NCI-H510A treated with DMSO at 0.1 percent for 48 hours (cell line): ENCODE results near the gene ZSWIM6.
A peak's percentile ranks its signal among the peaks of the same experiment; 100 is the strongest.

ENCODE experiments used
- DNase-seq: peaks from one replicate; lab custom pipeline; 2025; lab: John Stamatoyannopoulos, UW

Gene ZSWIM6

GRCh38 chr5:61331407-61332357 lies at the start of gene ZSWIM6:
TSS of gene ZSWIM6 (plus strand) at chr5:61332258. CDS start at chr5:61332273, 15 bp downstream.
- peak; percentile 90 for DNase-seq

- DNase-seq: no peak
Observed at GRCh38 chr5:61283471-61283870, 48.6 kb upstream of the ZSWIM6 start.

GRCh38 chr5:61285531-61285930 lies 46.5 kb upstream of the ZSWIM6 start:
- no peak for DNase-seq

- DNase-seq: no peak
Observed at GRCh38 chr5:61286446-61287132, 45.5 kb upstream of the ZSWIM6 start.

- no peak for DNase-seq
Observed at GRCh38 chr5:61287474-61287873, 44.6 kb upstream of the ZSWIM6 start.

GRCh38 chr5:61289241-61289640 lies 42.8 kb upstream of the ZSWIM6 start:
- DNase-seq: no peak

- DNase-seq: no peak
Observed at GRCh38 chr5:61289669-61290306, 42.3 kb upstream of the ZSWIM6 start.

GRCh38 chr5:61290791-61291210 lies 41.3 kb upstream of the ZSWIM6 start:
- DNase-seq: no peak

GRCh38 chr5:61292062-61292657 lies 39.9 kb upstream of the ZSWIM6 start:
- no peak for DNase-seq

GRCh38 chr5:61293071-61293470 lies 39.0 kb upstream of the ZSWIM6 start:
- no peak for DNase-seq

GRCh38 chr5:61293873-61294272 lies 38.2 kb upstream of the ZSWIM6 start:
- DNase-seq: no peak

- DNase-seq: no peak
Observed at GRCh38 chr5:61295365-61295764, 36.7 kb upstream of the ZSWIM6 start.

- no peak for DNase-seq
Observed at GRCh38 chr5:61298066-61298465, 34.0 kb upstream of the ZSWIM6 start.

- no peak for DNase-seq
Observed at GRCh38 chr5:61298580-61298979, 33.5 kb upstream of the ZSWIM6 start.

GRCh38 chr5:61299261-61299681 lies 32.8 kb upstream of the ZSWIM6 start:
- no peak for DNase-seq

GRCh38 chr5:61301341-61302199 lies 30.5 kb upstream of the ZSWIM6 start:
- DNase-seq: no peak

GRCh38 chr5:61302200-61302563 lies 29.9 kb upstream of the ZSWIM6 start:
- DNase-seq: no peak

GRCh38 chr5:61303346-61303745 lies 28.7 kb upstream of the ZSWIM6 start:
- DNase-seq: no peak

- DNase-seq: peak; percentile 20
Observed at GRCh38 chr5:61304590-61305381, 27.3 kb upstream of the ZSWIM6 start.

GRCh38 chr5:61306531-61307131 lies 25.4 kb upstream of the ZSWIM6 start:
- no peak for DNase-seq
